Peyer's patch (tissue), 4 donors: Measurements from ENCODE around the gene SPG11. TPM values are rescaled to one million over a fixed set of nuclear protein-coding genes. Genes with fewer than 3 reads are reported as not detected.
"Not testable (repeated sequence)": the region's sequence is repeated elsewhere in the genome, so short reads cannot be mapped to it uniquely, and the experiment has no call there.

Source experiments
- DNase-seq, 3 donors: peaks; one replicate each; pipeline ENCODE4 v3.0.0-alpha.2; 2017 to 2019
- H3K27ac ChIP-seq, 4 donors: fragments of 200-600 bp; sonication (generic); one replicate each; pipeline ENCODE4 v1.5.1; 2016 to 2019
- H3K27me3 ChIP-seq, 2 donors: fragments of 200-600 bp; sonication (generic); one replicate each; pipeline ENCODE4 v1.5.1; 2019
- H3K36me3 ChIP-seq, 3 donors: fragments of 200-600 bp; sonication (generic); one replicate each; pipeline ENCODE4 v1.5.1; 2016 to 2019
- H3K4me1 ChIP-seq, 4 donors: fragments of 200-600 bp; sonication (generic); one replicate each; pipeline ENCODE4 v1.5.1; 2016 to 2019
- H3K4me3 ChIP-seq, 4 donors: fragments of 200-600 bp; sonication (generic); 1 replicate in 3 of 4; 2 replicates in 1 of 4; pipeline ENCODE4 v1.5.1; 2016 to 2019; ENCODE audit warnings: mild to moderate bottlenecking in 1 of 4
- H3K9me3 ChIP-seq, 4 donors: fragments of 200-600 bp; sonication (generic); one replicate each; pipeline ENCODE4 v1.5.1; 2016 to 2019; ENCODE audit warnings: mild to moderate bottlenecking in 1 of 4
- POLR2A ChIP-seq, 2 donors: fragments of 450-650 bp; IDR thresholded peaks; one replicate each; pipeline ENCODE4 v1.5.1; 2017; ENCODE audit warnings: antibody characterized with exemption in 2 of 2, mild to moderate bottlenecking in 2 of 2, moderate library complexity in 2 of 2
- total RNA-seq, 4 donors: library from RNA; depleted of rRNA; stranded (reverse); fragments of >200 nt; gene quantifications; one replicate each; pipeline ENCODE4 v1.1.0, GENCODE V29; 2016
- TF ChIP-seq, protein P1 (sequence below), 6 experiments: fragments of 450-650 bp in 4 of 6; fragments of 200-600 bp in 2 of 6; sonication (generic) in 1 of 6; IDR thresholded peaks; one replicate each; pipeline ENCODE4 v1.5.1; 2017 to 2019; ENCODE audit warnings: antibody characterized with exemption in 6 of 6, mild to moderate bottlenecking in 3 of 6, moderate library complexity in 1 of 6

Gene SPG11
- total RNA-seq, 4 donors from 2014 or later, result 125 to 215 (median 167) TPM

DNA sequence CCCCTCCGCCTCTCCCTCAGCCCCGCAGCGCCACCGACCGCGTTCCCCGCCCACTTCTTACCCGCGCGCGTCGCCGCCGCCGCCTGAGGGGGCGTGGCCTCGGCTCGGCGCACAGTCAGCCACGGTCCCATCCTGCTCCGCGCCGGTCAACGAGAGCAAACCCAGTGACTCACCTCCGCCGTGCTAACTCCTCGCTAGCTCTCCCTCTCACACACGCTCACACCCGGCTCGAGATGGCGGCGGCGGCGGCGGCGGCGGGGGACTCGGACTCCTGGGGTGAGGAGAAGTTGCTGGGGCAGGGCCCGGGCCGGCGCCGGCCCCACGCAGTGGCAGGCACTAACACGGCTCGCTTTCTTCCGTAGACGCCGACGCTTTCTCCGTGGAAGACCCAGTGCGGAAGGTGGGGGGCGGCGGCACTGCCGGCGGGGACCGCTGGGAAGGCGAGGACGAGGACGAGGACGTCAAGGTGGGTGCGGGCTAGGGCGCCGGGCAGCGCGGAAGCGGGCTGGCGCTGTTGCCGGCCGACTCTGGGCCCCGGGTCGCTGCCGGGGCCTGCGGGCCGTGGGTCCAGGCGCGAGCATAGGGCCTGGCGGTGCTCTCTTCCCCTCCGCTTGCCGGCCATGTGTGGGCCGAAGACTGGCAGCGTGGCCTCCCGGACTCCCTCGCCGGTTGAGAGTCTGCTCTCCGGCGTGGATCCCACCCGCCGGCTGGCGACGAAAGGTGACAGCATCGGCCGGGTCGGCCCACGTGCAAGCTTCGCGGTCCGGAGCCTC is 126.3 kb downstream of the SPG11 start, which contains the start of gene EIF3J:
EIF3J (plus strand) TSS at position 186 of the 773 bp plus-strand sequence; CDS start at position 234, 48 bp downstream.
- peak within 1 kb of the TSS; percentile 84 to 94 (median 90) for H3K4me3 ChIP-seq
- peak within 1 kb of the TSS; percentile 97 to 99 (median 98) for H3K27ac ChIP-seq
- H3K27me3 ChIP-seq, result no peaks in the 10 kb centered on the region
- H3K4me1 ChIP-seq, result peaks cover 0 to 34% (median 6%) of the 10 kb centered on the region in 4 donors
- peak; percentile 95 to 97 (median 97) for DNase-seq
- TF ChIP-seq, protein P1, sequence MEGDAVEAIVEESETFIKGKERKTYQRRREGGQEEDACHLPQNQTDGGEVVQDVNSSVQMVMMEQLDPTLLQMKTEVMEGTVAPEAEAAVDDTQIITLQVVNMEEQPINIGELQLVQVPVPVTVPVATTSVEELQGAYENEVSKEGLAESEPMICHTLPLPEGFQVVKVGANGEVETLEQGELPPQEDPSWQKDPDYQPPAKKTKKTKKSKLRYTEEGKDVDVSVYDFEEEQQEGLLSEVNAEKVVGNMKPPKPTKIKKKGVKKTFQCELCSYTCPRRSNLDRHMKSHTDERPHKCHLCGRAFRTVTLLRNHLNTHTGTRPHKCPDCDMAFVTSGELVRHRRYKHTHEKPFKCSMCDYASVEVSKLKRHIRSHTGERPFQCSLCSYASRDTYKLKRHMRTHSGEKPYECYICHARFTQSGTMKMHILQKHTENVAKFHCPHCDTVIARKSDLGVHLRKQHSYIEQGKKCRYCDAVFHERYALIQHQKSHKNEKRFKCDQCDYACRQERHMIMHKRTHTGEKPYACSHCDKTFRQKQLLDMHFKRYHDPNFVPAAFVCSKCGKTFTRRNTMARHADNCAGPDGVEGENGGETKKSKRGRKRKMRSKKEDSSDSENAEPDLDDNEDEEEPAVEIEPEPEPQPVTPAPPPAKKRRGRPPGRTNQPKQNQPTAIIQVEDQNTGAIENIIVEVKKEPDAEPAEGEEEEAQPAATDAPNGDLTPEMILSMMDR (IDR thresholded peaks at IDR 0.05), result peak in 2 of 6 experiments; percentile 3 to 12
- peak; percentile 75 to 77 for TF ChIP-seq POLR2A (IDR thresholded peaks at IDR 0.05)
- no peaks in the 10 kb centered on the region for H3K9me3 ChIP-seq
- peaks cover 0 to 16% (median 0%) of the 10 kb centered on the region in 3 donors for H3K36me3 ChIP-seq

- peak overlapping the region; percentile 84 to 94 (median 90) for H3K4me3 ChIP-seq
- TF ChIP-seq, protein P1 (IDR thresholded peaks at IDR 0.05), result peak in 5 of 6 experiments; percentile 14 to 57 (median 48)
- TF ChIP-seq POLR2A (IDR thresholded peaks at IDR 0.05), result peak; percentile 76 to 77
- H3K27ac ChIP-seq, result peak overlapping the region; percentile 97 to 99 (median 98)
- peaks cover 0 to 31% (median 6%) of the 10 kb centered on the region in 4 donors for H3K4me1 ChIP-seq
- H3K27me3 ChIP-seq, result no peaks in the 10 kb centered on the region
- H3K36me3 ChIP-seq, result peaks cover 0 to 16% (median 0%) of the 10 kb centered on the region in 3 donors
- DNase-seq, result peak; percentile 80 to 93 (median 92)
- no peaks in the 10 kb centered on the region for H3K9me3 ChIP-seq
Measured at GRCh38 chr15:44536302-44536961, 127.0 kb downstream of the SPG11 start.

GRCh38 chr15:44535523-44536301 is 127.8 kb downstream of the SPG11 start:
- Histone ChIP-seq H3K4me3 (peak overlapping the region; percentile 84 to 94 (median 90)), H3K9me3 (no peaks in the 10 kb centered on the region), H3K27me3 (no peaks in the 10 kb centered on the region), H3K4me1 (peaks cover 0 to 23% (median 6%) of the 10 kb centered on the region in 4 donors), H3K27ac (peak overlapping the region; percentile 97 to 99 (median 98)), H3K36me3 (peaks cover 0 to 16% (median 0%) of the 10 kb centered on the region in 3 donors)
- DNase-seq, result peak; percentile 45 to 55 (median 52)
- TF ChIP-seq, protein P1 (IDR thresholded peaks at IDR 0.05), result no peak
- no peak for TF ChIP-seq POLR2A (IDR thresholded peaks at IDR 0.05)

DNA sequence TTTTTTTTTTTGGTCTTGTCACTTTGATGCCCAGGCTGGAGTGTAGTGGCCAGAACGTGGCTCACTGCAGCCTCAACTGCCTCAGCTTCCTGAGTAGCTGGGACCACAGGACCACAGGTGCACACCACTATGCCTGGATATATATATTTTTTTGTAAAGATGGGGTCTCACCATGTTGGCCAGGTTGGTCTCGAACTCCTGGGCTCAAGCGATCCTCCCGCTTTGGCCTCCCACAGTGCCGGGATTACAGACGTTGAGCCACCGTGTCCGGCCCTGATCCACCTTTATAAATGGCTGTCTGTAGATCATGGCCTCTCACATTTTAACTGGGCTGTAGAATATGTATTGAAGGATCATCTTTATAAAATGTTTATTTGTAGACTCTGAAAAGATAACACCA is 128.4 kb downstream of the SPG11 start:
- Histone ChIP-seq H3K27ac (no peak overlapping the region), H3K36me3 (peaks cover 0 to 16% (median 0%) of the 10 kb centered on the region in 3 donors), H3K27me3 (no peaks in the 10 kb centered on the region), H3K4me3 (no peak overlapping the region), H3K4me1 (peaks cover 0 to 21% (median 6%) of the 10 kb centered on the region in 4 donors), H3K9me3 (no peaks in the 10 kb centered on the region)
- no peak for DNase-seq
- TF ChIP-seq POLR2A (IDR thresholded peaks at IDR 0.05), result no peak
- TF ChIP-seq, protein P1 (IDR thresholded peaks at IDR 0.05), result no peak

GRCh38 chr15:44532689-44533088 is 130.8 kb downstream of the SPG11 start:
- TF ChIP-seq POLR2A (IDR thresholded peaks at IDR 0.05), result no peak
- TF ChIP-seq, protein P1 (IDR thresholded peaks at IDR 0.05), result peak in 1 of 6 experiments; percentile 19
- H3K4me3 ChIP-seq, result no peak overlapping the region
- H3K36me3 ChIP-seq, result peaks cover 0 to 5% (median 0%) of the 10 kb centered on the region in 3 donors
- H3K4me1 ChIP-seq, result peaks cover 0 to 7% (median 3%) of the 10 kb centered on the region in 4 donors
- no peak overlapping the region for H3K27ac ChIP-seq
- no peaks in the 10 kb centered on the region for H3K27me3 ChIP-seq
- H3K9me3 ChIP-seq, result no peaks in the 10 kb centered on the region
- DNase-seq, result no peak

DNA sequence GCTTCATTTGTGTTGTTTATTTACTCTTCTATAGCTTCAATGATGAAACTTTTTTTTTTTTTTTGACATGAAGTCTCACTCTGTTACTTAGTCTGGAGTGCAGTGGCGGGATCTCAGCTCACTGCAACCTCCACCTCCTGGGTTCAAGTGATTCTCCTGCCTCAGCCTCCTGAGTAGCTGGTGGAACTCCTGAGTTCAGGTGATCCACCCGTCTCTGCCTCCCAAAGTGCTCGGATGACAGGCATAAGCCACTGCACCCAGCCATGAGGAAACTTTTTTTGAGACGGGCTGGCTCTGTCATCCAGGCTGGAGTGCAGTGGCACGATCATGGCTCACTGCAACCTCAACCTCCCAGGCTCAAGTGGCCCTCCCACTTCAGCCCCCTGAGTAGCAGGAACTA is 131.2 kb downstream of the SPG11 start:
- H3K4me3 ChIP-seq, H3K4me1 ChIP-seq, H3K36me3 ChIP-seq, H3K27ac ChIP-seq, H3K27me3 ChIP-seq, H3K9me3 ChIP-seq, DNase-seq: not testable (repeated sequence)
